Fibroblast of lung (primary cell): ENCODE results near the gene SLC38A6.

ENCODE experiments used
- CTCF ChIP-seq, 2 donors: IDR thresholded peaks in 1 of 2; conservative IDR thresholded peaks in 1 of 2; 1 replicate in 1 of 2; 2 replicates in 1 of 2; pipeline ENCODE4 v1.5.1; 2011 to 2012; ENCODE audit warnings: low read length in 2 of 2, control low read depth in 1 of 2, inconsistent platforms in 1 of 2, low read depth in 1 of 2, mild to moderate bottlenecking in 1 of 2
- EZH2 ChIP-seq: IDR thresholded peaks from 2 replicates; pipeline ENCODE4 v1.5.1; 2012; ENCODE audit warnings: low read length, control low read depth, mild to moderate bottlenecking; ENCODE audit errors: missing control alignments

- TF ChIP-seq CTCF (conservative IDR thresholded peaks at IDR 0.05 in 1 of 2, IDR thresholded peaks at IDR 0.05 in 1 of 2; ENCODE audit: low read depth in 1 of 2, low read length in 2 of 2) (no peak), EZH2 (no peak)
These were observed 799 bp downstream of the SLC38A6 start for GRCh38 chr14:60981633-60982455.
